Uterus (tissue), 4 donors: Measurements from ENCODE around the gene SIAH1. TPM values are rescaled to one million over a fixed set of nuclear protein-coding genes. Genes with fewer than 3 reads are reported as not detected.
"Not testable (repeated sequence)": the region's sequence is repeated elsewhere in the genome, so short reads cannot be mapped to it uniquely, and the experiment has no call there.

ENCODE experiments used
- DNase-seq, 2 donors: peaks; one replicate each; pipeline ENCODE4 v3.0.0-alpha.2; 2019 to 2020
- H3K27ac ChIP-seq, 2 donors: fragments of 200-600 bp; sonication (generic); 1 replicate in 1 of 2; 2 replicates in 1 of 2; pipeline ENCODE4 v1.5.1; 2016 to 2018
- H3K27me3 ChIP-seq, 2 donors: fragments of 200-600 bp; sonication (generic); one replicate each; pipeline ENCODE4 v1.5.1; 2018 to 2019; ENCODE audit warnings: control low read depth in 1 of 2
- H3K36me3 ChIP-seq, 2 donors: fragments of 200-600 bp; sonication (generic); one replicate each; pipeline ENCODE4 v1.5.1; 2019; ENCODE audit warnings: control low read depth in 1 of 2
- H3K4me1 ChIP-seq, 2 donors: fragments of 200-600 bp; sonication (generic); one replicate each; pipeline ENCODE4 v1.5.1; 2018 to 2019; ENCODE audit warnings: control low read depth in 1 of 2
- H3K4me3 ChIP-seq, 2 donors: fragments of 200-600 bp; sonication (generic); 1 replicate in 1 of 2; 2 replicates in 1 of 2; pipeline ENCODE4 v1.5.1; 2018 to 2019; ENCODE audit warnings: mild to moderate bottlenecking in 1 of 2
- H3K9me3 ChIP-seq, 2 donors: fragments of 200-600 bp; sonication (generic); one replicate each; pipeline ENCODE4 v1.5.1; 2019; ENCODE audit warnings: control low read depth in 1 of 2
- CTCF ChIP-seq, 4 experiments: fragments of 200-600 bp in 2 of 4; fragments of 450-650 bp in 2 of 4; sonication (generic) in 2 of 4; IDR thresholded peaks; one replicate each; pipeline ENCODE4 v1.5.1; 2016 to 2019; ENCODE audit warnings: antibody characterized with exemption in 4 of 4, mild to moderate bottlenecking in 2 of 4, moderate library complexity in 1 of 4
- POLR2A ChIP-seq, 2 donors: fragments of 450-650 bp; IDR thresholded peaks; one replicate each; pipeline ENCODE4 v1.6.1; 2016; ENCODE audit warnings: antibody characterized with exemption in 2 of 2, mild to moderate bottlenecking in 1 of 2, moderate library complexity in 1 of 2
- intact Hi-C: fragments of 100-400 bp; cut with DNase I; formaldehyde crosslinking; loops from one replicate; pipeline ENCODE4 v1.15.1; 2023; ENCODE audit warnings: low total_unique reads
- total RNA-seq, 4 donors: library from RNA; depleted of rRNA in 3 of 4; stranded (reverse); fragments of >200 nt in 3 of 4; gene quantifications; one replicate each; pipeline versions ENCODE4 v1.1.0 to v1.2.4, GENCODE V29; 2014 to 2023
- donor health status: DM: yes; HTN: yes; CAD: no.

The SIAH1 gene
- total RNA-seq, 4 donors from 2014 or later = 28.2 to 79.4 (median 41.6) TPM

- no peaks in the 10 kb centered on the region for H3K27me3 ChIP-seq
- H3K36me3 ChIP-seq = no peaks in the 10 kb centered on the region
- intact Hi-C loops = no loop called here
- no peak overlapping the region for H3K4me3 ChIP-seq
- DNase-seq = no peak
- no peaks in the 10 kb centered on the region for H3K9me3 ChIP-seq
- TF ChIP-seq CTCF (IDR thresholded peaks at IDR 0.05) (no peak), POLR2A (IDR thresholded peaks at IDR 0.05) (no peak)
- H3K4me1 ChIP-seq = peaks cover 0 to 25% of the 10 kb centered on the region in 2 donors
- no peak overlapping the region for H3K27ac ChIP-seq
These were observed 13.8 kb downstream of the SIAH1 start for GRCh38 chr16:48371393-48371780.

- H3K27ac ChIP-seq, H3K27me3 ChIP-seq, H3K9me3 ChIP-seq, intact Hi-C loops, H3K4me3 ChIP-seq, H3K36me3 ChIP-seq, DNase-seq: not testable (repeated sequence)
- H3K4me1 ChIP-seq = peaks cover 0 to 25% of the 10 kb centered on the region in 2 donors
These were observed 14.4 kb downstream of the SIAH1 start for GRCh38 chr16:48370668-48371392.

DNA sequence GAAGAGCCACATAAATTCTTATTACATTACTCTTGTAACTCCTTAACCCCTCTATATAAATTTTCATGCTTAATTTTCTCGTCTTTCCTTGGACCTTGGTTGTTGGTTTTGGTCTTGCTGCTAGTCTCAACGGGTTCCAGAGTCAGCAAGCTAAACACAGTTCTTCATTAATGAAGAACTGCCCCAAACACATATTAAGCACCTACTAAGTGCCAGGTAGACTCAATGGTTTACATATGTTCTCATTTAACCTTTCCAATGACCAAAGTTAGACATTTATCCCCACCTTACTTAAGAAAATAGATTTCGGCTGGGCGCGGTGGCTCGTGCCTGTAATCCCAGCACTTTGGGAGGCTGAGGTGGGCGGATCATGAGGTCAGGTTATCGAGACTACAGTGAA is 15.0 kb downstream of the SIAH1 start:
- no peaks in the 10 kb centered on the region for H3K27me3 ChIP-seq
- peaks cover 0 to 25% of the 10 kb centered on the region in 2 donors for H3K4me1 ChIP-seq
- intact Hi-C loops = no loop called here
- H3K36me3 ChIP-seq = no peaks in the 10 kb centered on the region
- H3K9me3 ChIP-seq = no peaks in the 10 kb centered on the region
- DNase-seq = no peak
- TF ChIP-seq POLR2A (IDR thresholded peaks at IDR 0.05) (no peak), CTCF (IDR thresholded peaks at IDR 0.05) (no peak)
- no peak overlapping the region for H3K4me3 ChIP-seq
- H3K27ac ChIP-seq = no peak overlapping the region

GRCh38 chr16:48369765-48370164 is 15.4 kb downstream of the SIAH1 start:
- Histone ChIP-seq H3K27ac (no peak overlapping the region), H3K9me3 (no peaks in the 10 kb centered on the region), H3K4me1 (peaks cover 0 to 22% of the 10 kb centered on the region in 2 donors), H3K4me3 (no peak overlapping the region), H3K36me3 (no peaks in the 10 kb centered on the region), H3K27me3 (no peaks in the 10 kb centered on the region)
- intact Hi-C loops = no loop called here
- DNase-seq = no peak
- TF ChIP-seq POLR2A (IDR thresholded peaks at IDR 0.05) (no peak), CTCF (IDR thresholded peaks at IDR 0.05) (no peak)

- no peak overlapping the region for H3K4me3 ChIP-seq
- intact Hi-C loops = no loop called here
- H3K27me3 ChIP-seq = no peaks in the 10 kb centered on the region
- H3K9me3 ChIP-seq = no peaks in the 10 kb centered on the region
- no peak for TF ChIP-seq POLR2A (IDR thresholded peaks at IDR 0.05)
- TF ChIP-seq CTCF (IDR thresholded peaks at IDR 0.05) = no peak
- peak overlapping the region in 1 of 2 donors; percentile 91 for H3K27ac ChIP-seq
- no peaks in the 10 kb centered on the region for H3K36me3 ChIP-seq
- no peak for DNase-seq
- peaks cover 0 to 22% of the 10 kb centered on the region in 2 donors for H3K4me1 ChIP-seq
These were observed 17.7 kb downstream of the SIAH1 start for GRCh38 chr16:48367441-48368049.
